SHP77 (cell line): ENCODE data around the gene UNC5C.
"Not testable (repeated sequence)": the region's sequence is repeated elsewhere in the genome, so short reads cannot be mapped to it uniquely, and the experiment has no call there.

Source experiments
- DNase-seq, 2 experiments: peaks; one replicate each; lab custom pipeline; 2025; lab: John Stamatoyannopoulos, UW

The UNC5C gene

DNA sequence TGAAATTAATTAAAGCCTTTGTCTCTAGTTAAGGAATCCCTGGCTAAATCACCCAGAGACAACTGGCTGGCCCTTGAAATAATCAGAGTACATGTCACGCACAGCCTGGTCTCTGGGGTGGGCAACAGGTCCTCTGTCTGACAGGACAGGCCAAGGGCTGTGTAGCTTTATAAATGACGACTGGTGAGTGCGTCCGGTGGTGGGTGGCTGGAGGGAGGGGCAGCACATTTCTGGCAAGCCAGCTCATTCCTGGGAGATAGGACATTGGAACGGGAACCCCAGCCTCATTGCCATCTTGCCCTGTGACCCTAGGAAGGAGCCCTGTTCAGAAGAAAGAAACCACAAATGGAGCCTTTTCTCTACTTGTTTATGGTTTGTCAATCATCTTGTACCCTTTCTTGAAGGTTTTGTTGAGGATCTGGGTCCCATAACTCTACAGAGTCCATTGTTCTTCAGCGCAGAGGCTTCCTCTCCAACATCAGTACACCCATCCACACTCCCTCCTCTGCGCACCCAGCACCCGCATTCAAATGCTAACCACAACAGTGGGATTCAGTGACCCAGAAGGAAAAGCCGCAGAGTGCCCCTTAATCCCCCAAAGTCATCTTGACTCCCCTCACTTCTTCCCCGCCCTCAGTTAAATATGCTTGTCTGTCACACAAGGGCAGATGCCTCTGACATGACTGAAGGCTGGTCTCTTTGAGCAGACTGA is 368.1 kb downstream of the UNC5C start:
- DNase-seq: no peak

DNA sequence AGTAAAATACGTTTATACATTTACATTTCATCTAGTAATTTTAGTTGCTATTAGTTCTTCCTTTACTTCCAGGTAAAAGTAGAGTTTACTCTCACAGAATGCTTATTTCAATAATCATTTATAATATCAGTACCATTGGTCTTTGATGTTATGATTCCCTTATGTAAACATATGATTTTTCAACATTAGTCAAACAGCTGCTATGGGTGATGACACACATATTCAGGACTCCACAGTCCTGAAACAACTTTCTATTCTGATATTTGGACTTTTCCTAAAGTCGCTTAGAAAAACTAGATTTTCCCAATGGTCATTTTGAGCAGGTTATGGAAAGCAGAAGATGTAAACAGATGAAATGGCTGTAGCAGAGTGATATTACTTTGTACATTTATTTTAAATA is 369.8 kb downstream of the UNC5C start:
- DNase-seq: no peak

- not testable (repeated sequence) for DNase-seq
These were observed 377.4 kb downstream of the UNC5C start for GRCh38 chr4:95171377-95171776.

DNA sequence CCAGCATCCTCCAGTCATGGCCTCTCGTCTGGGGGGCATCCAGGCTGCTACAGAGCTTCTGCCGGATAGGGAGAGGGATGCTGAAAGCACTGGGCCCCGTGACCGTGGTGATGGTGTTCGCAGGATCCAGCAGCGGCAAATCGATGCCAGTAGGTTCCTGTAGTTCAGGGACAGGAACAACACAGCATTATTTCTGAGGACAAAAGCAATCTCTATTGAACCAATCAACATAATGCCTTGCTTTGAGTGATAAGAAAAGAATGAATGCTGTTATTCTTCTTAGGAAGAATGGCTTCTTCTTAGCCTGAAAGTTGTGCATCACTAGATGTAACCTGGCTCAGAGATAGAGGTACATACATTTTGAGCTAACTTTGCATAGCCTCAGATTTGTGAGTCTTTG is 378.6 kb downstream of the UNC5C start:
- DNase-seq: no peak

DNA sequence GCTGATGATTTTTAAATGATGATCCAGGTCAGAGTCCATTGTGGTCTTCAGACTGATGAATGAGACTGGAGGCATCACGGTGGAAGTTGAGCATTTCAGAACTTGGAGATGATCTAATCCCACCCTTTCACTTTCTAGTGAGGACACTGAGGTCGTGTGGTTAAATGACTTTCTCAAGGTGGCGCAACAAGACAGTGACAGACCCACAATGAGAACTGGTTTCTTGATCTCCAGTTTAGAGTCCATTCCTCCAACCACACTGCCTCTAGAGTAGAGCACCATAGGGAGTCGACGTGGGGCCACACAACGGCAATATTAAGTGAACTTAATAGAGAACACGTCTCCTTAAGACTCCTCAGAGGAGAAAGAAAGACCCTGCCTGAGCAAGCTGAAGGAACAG is 381.0 kb downstream of the UNC5C start:
- no peak for DNase-seq

DNA sequence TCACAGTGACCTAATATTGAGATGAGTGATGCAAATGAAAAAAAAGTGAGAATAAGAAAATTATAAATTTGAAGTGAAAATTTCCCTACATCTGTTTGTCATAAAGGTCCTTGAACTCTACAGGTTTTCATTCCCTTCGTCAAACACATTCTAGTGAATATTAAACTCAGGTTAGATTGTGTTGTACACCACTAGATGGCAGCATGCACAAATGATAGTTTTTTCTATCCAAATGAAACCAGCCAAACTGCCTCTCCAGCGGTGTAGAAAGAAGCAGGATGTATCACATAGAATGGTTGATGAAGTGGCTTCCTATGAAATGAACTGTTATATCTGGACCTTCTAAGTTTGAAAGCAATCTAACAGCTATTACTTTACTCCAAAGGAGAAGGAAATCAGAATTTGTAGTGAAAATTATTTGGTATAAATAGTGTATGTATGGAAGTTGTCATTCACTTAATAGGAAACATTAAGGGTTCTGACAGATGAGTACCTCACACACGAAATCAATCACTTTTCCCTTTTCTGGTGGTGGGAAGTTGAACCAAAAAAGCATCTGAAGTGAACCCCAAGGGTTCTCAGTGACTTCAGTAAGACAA is 382.7 kb downstream of the UNC5C start:
- peak in 1 of 2 experiments; percentile 4 for DNase-seq

- no peak for DNase-seq
These were observed 385.9 kb downstream of the UNC5C start for GRCh38 chr4:95162867-95163266.

- DNase-seq: no peak
These were observed 386.8 kb downstream of the UNC5C start for GRCh38 chr4:95161781-95162469.

GRCh38 chr4:95159384-95159783 is 389.4 kb downstream of the UNC5C start:
- DNase-seq: no peak

GRCh38 chr4:95158626-95159025 is 390.1 kb downstream of the UNC5C start:
- no peak for DNase-seq

DNA sequence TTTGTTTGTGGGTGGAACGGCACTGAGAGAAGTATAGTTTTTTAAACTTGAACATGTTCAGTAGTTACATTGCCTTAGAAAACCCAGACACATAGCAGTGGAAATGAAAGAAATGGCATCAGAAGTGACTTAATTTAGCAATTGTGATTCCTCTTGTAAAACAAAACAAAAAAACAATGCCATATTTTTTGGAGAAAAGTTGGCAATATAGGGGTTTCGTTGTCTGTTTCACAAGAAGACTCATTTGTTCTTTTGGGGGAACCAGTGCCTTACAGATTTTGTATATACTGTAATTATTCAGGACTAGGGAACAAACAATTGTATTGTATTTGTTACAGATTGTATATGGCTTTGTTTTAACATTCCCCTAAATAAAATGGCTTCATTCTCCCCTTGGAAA is 390.7 kb downstream of the UNC5C start:
- DNase-seq: no peak

- no peak for DNase-seq
These were observed 391.2 kb downstream of the UNC5C start for GRCh38 chr4:95157596-95157995.

- DNase-seq: no peak
These were observed 392.4 kb downstream of the UNC5C start for GRCh38 chr4:95156452-95156765.

- DNase-seq: peak in 1 of 2 experiments; percentile 7
These were observed 392.9 kb downstream of the UNC5C start for GRCh38 chr4:95155759-95156451.

GRCh38 chr4:95153182-95153581 is 395.6 kb downstream of the UNC5C start:
- DNase-seq: no peak

- no peak for DNase-seq
These were observed 397.5 kb downstream of the UNC5C start for GRCh38 chr4:95151255-95151654.

GRCh38 chr4:95142932-95143331 is 405.8 kb downstream of the UNC5C start:
- no peak for DNase-seq

- no peak for DNase-seq
These were observed 407.4 kb downstream of the UNC5C start for GRCh38 chr4:95141361-95141760.

GRCh38 chr4:95139424-95139823 is 409.3 kb downstream of the UNC5C start:
- DNase-seq: not testable (repeated sequence)

DNA sequence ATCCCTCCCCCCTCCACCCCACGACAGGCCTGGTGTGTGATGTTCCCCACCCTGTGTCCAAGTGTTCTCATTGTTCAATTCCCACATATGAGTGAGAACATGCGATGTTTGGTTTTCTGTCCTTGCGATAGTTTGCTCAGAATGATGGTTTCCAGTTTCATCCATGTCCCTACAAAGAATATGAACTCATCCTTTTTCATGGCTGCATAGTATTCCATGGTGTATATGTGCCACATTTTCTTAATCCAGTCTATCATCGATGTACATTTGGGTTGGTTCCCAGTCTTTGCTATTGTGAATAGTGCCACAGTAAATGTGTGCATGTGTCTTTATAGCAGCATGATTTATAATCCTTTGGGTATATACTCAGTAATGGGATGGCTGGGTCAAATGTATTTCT is 414.8 kb downstream of the UNC5C start:
- DNase-seq: not testable (repeated sequence)

- no peak for DNase-seq
These were observed 418.9 kb downstream of the UNC5C start for GRCh38 chr4:95129821-95130311.

DNA sequence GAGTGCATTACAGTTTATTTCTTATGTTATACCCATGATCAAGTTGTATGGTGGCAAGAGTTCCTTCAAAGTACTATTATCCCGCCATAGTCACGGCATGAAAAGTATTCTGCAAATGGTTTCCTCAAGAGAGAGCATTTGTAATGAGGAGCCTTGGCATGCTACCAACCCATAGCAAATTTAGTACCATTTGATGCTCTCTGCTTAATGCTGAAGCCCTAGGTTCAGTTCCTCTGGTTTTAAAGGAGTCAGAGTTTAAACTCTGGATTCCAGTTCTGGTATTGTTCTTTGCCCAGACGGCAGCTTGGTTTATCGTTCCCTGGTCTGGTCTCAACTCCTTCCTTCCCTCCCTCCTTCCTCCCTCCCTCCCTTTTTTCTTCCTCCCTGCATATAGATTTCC is 419.7 kb downstream of the UNC5C start:
- no peak for DNase-seq
